Fibroblast of pulmonary artery (primary cell): Measurements from ENCODE around the gene ANO4.

Experiments used
- DNase-seq: peaks from one replicate; pipeline ENCODE4 v3.0.0-alpha.2; 2010; ENCODE audit warnings: low read depth
- H3K4me3 ChIP-seq: replicated peaks from 2 replicates; pipeline ENCODE4 v1.5.1; 2011; ENCODE audit warnings: low read depth, mild to moderate bottlenecking, control low read depth, low read length, moderate library complexity
- CTCF ChIP-seq: IDR thresholded peaks from 2 replicates; pipeline ENCODE4 v1.5.1; 2011; ENCODE audit warnings: mild to moderate bottlenecking, control low read depth, low read length, inconsistent platforms; ENCODE audit errors: missing control alignments

The ANO4 gene

GRCh38 chr12:101166866-101167265 lies 372.3 kb downstream of the ANO4 start:
- peak; percentile 6 for DNase-seq
- no peak for TF ChIP-seq CTCF
- H3K4me3 ChIP-seq = no peak overlapping the region

DNA sequence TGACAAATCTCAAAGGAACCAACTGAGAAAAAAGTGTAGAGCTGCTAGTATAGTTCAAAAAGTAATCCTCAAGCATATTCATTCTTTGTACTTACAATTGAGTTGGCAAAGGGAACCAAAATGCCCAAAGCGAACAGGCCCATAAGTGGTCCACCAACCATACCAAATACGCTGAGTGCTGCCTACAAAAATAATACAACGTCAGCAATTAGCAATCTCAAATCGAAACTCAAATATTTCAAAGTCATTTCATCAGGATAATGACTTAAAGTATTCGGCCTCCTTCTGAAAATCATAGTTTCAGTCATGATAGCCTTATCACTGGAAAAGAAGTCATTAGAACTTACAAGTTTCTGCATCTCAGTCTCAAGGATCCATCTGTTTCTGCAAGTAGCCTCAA lies 373.4 kb downstream of the ANO4 start:
- no peak for TF ChIP-seq CTCF
- DNase-seq = no peak
- H3K4me3 ChIP-seq = no peak overlapping the region

- no peak for DNase-seq
- no peak for TF ChIP-seq CTCF
- H3K4me3 ChIP-seq = no peak overlapping the region
These were observed 377.7 kb downstream of the ANO4 start for GRCh38 chr12:101172316-101172715.

- DNase-seq = no peak
- TF ChIP-seq CTCF = no peak
- H3K4me3 ChIP-seq = no peak overlapping the region
These were observed 378.7 kb downstream of the ANO4 start for GRCh38 chr12:101173197-101173749.

DNA sequence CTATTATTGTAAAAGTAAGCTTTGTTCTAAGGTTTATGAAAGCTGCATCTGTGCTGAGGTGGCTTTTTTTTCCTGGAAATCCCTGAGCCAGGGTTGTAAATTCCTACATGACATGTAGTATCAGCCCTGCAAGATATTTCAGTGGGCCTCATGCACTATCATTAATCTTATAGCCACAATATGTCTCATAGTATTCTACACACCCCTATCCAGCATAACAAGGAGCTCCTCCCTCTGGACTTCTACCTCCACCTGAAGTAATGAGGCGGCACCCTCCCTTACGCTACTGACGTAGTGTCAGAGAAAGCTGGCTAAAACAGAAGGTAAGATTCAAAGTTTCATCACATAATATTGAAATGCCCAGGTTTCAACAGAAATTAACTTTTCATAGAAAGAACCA lies 380.0 kb downstream of the ANO4 start:
- no peak for DNase-seq
- no peak overlapping the region for H3K4me3 ChIP-seq
- no peak for TF ChIP-seq CTCF
